NAMALWA (cell line): ENCODE data around the gene TSPAN15.
"Not testable (repeated sequence)": the region's sequence is repeated elsewhere in the genome, so short reads cannot be mapped to it uniquely, and the experiment has no call there.

ENCODE experiments used
- DNase-seq: peaks from one replicate; pipeline ENCODE4 v3.0.0-alpha.2; 2015; ENCODE audit warnings: low spot score

TSPAN15 gene

GRCh38 chr10:69446650-69447151 is 4.6 kb upstream of the TSPAN15 start:
- DNase-seq: no peak

- peak; percentile 79 for DNase-seq
Observed at GRCh38 chr10:69449841-69450240, 1.4 kb upstream of the TSPAN15 start.

GRCh38 chr10:69450395-69450794 is 870 bp upstream of the TSPAN15 start:
- DNase-seq: not testable (repeated sequence)

- DNase-seq: no peak
Observed at GRCh38 chr10:69451784-69452251, 553 bp downstream of the TSPAN15 start.

- no peak for DNase-seq
Observed at GRCh38 chr10:69452676-69453415, 1.6 kb downstream of the TSPAN15 start.

- DNase-seq: no peak
Observed at GRCh38 chr10:69453795-69454194, 2.5 kb downstream of the TSPAN15 start.

GRCh38 chr10:69455006-69455763 is 3.9 kb downstream of the TSPAN15 start:
- DNase-seq: no peak

- no peak for DNase-seq
Observed at GRCh38 chr10:69456880-69457693, 5.8 kb downstream of the TSPAN15 start.

GRCh38 chr10:69457771-69458237 is 6.5 kb downstream of the TSPAN15 start:
- DNase-seq: no peak

GRCh38 chr10:69458430-69459100 is 7.3 kb downstream of the TSPAN15 start:
- DNase-seq: no peak

- no peak for DNase-seq
Observed at GRCh38 chr10:69459101-69459790, 8.0 kb downstream of the TSPAN15 start.

- no peak for DNase-seq
Observed at GRCh38 chr10:69459893-69460575, 8.8 kb downstream of the TSPAN15 start.

GRCh38 chr10:69460576-69461242 is 9.4 kb downstream of the TSPAN15 start:
- no peak for DNase-seq

- DNase-seq: no peak
Observed at GRCh38 chr10:69461243-69462025, 10.2 kb downstream of the TSPAN15 start.

GRCh38 chr10:69463886-69464285 is 12.6 kb downstream of the TSPAN15 start:
- DNase-seq: no peak

GRCh38 chr10:69464401-69464800 is 13.1 kb downstream of the TSPAN15 start:
- no peak for DNase-seq

- peak; percentile 8 for DNase-seq
Observed at GRCh38 chr10:69464801-69465401, 13.6 kb downstream of the TSPAN15 start.

- DNase-seq: no peak
Observed at GRCh38 chr10:69465457-69466157, 14.3 kb downstream of the TSPAN15 start.
